Gastroesophageal sphincter (tissue), 4 donors: ENCODE data around the gene SPTLC3. TPM values are rescaled to one million over a fixed set of nuclear protein-coding genes. Genes with fewer than 3 reads are reported as not detected.
"Not testable (repeated sequence)": the region's sequence is repeated elsewhere in the genome, so short reads cannot be mapped to it uniquely, and the experiment has no call there.

Experiments used
- ATAC-seq: fragments of 150-250 bp; one replicate; pipeline ENCODE4 v1.9.1; 2016; ENCODE audit warnings: mild to moderate bottlenecking, moderate library complexity
- H3K27ac ChIP-seq, 4 donors: fragments of 200-600 bp; sonication (generic) in 3 of 4; 1 replicate in 3 of 4; 2 replicates in 1 of 4; pipeline ENCODE4 v1.5.1; 2016 to 2019
- H3K27me3 ChIP-seq: fragments of 200-600 bp; sonication (generic); one replicate; pipeline ENCODE4 v1.5.1; 2019
- H3K36me3 ChIP-seq, 2 donors: fragments of 200-600 bp; sonication (generic); one replicate each; pipeline ENCODE4 v1.5.1; 2019; ENCODE audit warnings: control low read depth in 1 of 2
- H3K4me1 ChIP-seq, 3 donors: fragments of 200-600 bp; sonication (generic); 1 replicate in 2 of 3; 2 replicates in 1 of 3; pipeline ENCODE4 v1.5.1; 2016 to 2019; ENCODE audit warnings: control low read depth in 2 of 3
- H3K4me3 ChIP-seq, 2 donors: fragments of 200-600 bp; sonication (generic); one replicate each; pipeline ENCODE4 v1.5.1; 2019; ENCODE audit warnings: mild to moderate bottlenecking in 1 of 2, moderate library complexity in 1 of 2
- H3K9me3 ChIP-seq, 3 donors: fragments of 200-600 bp; sonication (generic); one replicate each; pipeline ENCODE4 v1.5.1; 2017 to 2019; ENCODE audit warnings: control low read depth in 2 of 3
- CTCF ChIP-seq, 4 experiments: fragments of 200-600 bp in 2 of 4; fragments of 450-650 bp in 2 of 4; sonication (generic) in 1 of 4; IDR thresholded peaks; one replicate each; pipeline ENCODE4 v1.5.1; 2017 to 2019; ENCODE audit warnings: antibody characterized with exemption in 4 of 4, mild to moderate bottlenecking in 2 of 4, moderate library complexity in 2 of 4
- EP300 ChIP-seq: sonication (generic); formaldehyde crosslinking; IDR thresholded peaks from one replicate; pipeline ENCODE4 v1.6.1; 2017; ENCODE audit warnings: antibody characterized with exemption, mild to moderate bottlenecking
- POLR2A ChIP-seq, 2 donors: fragments of 450-650 bp; IDR thresholded peaks; one replicate each; pipeline ENCODE4 v1.6.1; 2017; ENCODE audit warnings: antibody characterized with exemption in 2 of 2, mild to moderate bottlenecking in 2 of 2, moderate library complexity in 1 of 2
- POLR2AphosphoS5 ChIP-seq: sonication (generic); formaldehyde crosslinking; IDR thresholded peaks from one replicate; pipeline ENCODE4 v1.6.1; 2017; ENCODE audit warnings: antibody characterized with exemption
- WGBS, 2 donors: methylation state at CpG; one replicate each; pipeline ENCODE4 v1.1.5; 2018; ENCODE audit warnings: low coverage in 1 of 2; 5-methylcytosine and 5-hydroxymethylcytosine counted together
- total RNA-seq, 4 donors: library from RNA; depleted of rRNA; stranded (reverse); fragments of >200 nt; gene quantifications; one replicate each; pipeline ENCODE4 v1.1.0, GENCODE V29; 2016

Gene SPTLC3
- total RNA-seq, 4 donors from 2014 or later = 2.0 to 14.6 (median 5.3) TPM

DNA sequence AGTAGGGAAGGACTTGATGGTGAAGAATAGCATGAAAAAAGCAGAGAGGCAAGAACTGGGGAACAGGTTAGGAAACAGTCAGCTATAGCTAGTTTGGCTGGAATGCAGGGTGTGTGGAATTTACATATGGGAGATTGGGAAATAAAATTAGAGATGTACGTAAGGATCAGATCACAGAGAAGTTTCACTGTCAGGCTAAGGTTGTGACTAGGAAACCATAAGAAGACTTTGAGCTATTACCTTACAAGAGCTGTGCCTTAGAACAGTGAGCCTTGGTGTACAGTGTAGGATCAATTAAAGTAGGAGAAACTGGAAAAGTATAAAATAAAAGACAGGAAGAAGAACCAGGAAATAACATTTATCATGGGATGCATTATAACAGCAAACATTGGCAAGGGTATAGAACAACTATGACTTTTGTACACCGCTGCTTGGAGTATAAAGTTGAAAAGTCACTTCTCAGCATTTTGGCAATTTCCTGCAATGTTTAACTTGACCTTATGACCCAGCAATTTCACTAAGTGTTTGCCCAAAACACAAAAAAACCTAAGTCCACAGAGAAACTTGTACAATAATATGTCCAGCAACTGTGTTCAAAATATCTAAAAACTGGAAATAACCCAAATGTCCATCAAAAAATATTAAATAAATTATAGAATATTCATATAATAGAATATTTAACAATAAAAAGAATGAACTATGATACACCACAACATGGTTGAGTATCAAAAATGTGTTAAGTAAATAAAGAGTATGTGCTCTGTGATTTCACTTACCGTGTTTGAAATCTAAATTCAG, 31.2 kb upstream of the SPTLC3 start:
- no peak for ATAC-seq

GRCh38 chr20:12978126-12978394, 30.7 kb upstream of the SPTLC3 start:
- WGBS, 2 donors = 91 to 100% methylated on average over 1 of the region's 1 CpG
- no peak for ATAC-seq
- H3K4me3 ChIP-seq = no peak overlapping the region
- H3K4me1 ChIP-seq = no peaks in the 10 kb centered on the region
- H3K9me3 ChIP-seq = no peaks in the 10 kb centered on the region
- H3K36me3 ChIP-seq = no peaks in the 10 kb centered on the region
- TF ChIP-seq CTCF (IDR thresholded peaks at IDR 0.05) = no peak
- TF ChIP-seq EP300 = no peak
- no peak for TF ChIP-seq POLR2AphosphoS5
- TF ChIP-seq POLR2A (IDR thresholded peaks at IDR 0.05) = no peak
- H3K27me3 ChIP-seq = no peaks in the 10 kb centered on the region
- no peak overlapping the region for H3K27ac ChIP-seq

More for the DNA sequence above, 31.2 kb upstream of the SPTLC3 start:
- TF ChIP-seq CTCF (IDR thresholded peaks at IDR 0.05) (no peak), POLR2A (IDR thresholded peaks at IDR 0.05) (no peak)
- Histone ChIP-seq H3K9me3 (no peaks in the 10 kb centered on the region), H3K4me3 (no peak overlapping the region), H3K36me3 (no peaks in the 10 kb centered on the region), H3K27ac (no peak overlapping the region), H3K4me1 (no peaks in the 10 kb centered on the region), H3K27me3 (no peaks in the 10 kb centered on the region)
- 69 to 77% methylated on average over 3 of the region's 3 CpGs for WGBS, 2 donors

DNA sequence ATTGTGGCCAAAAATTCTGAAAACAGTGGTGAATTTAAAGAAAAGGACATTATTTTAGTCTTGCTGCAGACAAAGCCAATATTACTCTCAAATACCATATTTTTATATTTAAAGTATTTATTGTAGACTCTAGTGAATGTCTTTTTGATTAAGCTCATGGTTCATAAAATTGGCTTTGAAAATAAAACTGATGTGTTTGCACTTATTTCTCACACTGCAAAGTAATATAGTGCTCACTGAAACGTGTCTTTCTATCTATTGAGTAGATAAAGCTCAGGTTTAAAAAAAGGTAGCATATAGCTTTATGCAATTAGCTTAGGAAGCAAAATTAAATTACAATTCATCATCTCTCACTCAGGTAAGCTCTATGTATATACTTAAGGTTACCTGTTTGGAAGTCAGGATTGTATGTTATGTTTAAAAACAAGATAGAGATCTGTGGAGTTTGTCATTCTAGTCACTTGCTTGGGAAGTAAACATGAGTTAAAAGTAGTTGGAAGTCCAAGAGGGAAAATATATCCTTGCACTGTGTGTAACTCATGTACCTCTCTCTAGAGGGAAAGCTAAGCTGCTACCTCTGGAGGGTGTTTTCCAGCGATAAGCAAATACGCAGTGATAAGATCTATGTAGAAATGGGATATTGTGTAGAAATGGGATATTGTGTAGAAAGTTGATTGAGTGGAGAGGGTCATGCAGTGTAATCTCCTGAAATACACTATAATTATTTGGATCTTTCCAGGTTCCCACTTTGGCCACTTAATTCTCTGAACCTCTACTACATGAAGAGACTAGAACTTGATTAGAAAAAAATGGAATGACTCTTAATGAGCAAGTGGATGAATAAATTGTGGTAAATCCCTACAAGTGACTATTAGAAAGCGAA, 29.9 kb upstream of the SPTLC3 start:
- WGBS, 2 donors = 77 to 79% methylated on average over 4 of the region's 4 CpGs
- no peak overlapping the region for H3K27ac ChIP-seq

GRCh38 chr20:12979713-12980112, 29.1 kb upstream of the SPTLC3 start:
- H3K4me1 ChIP-seq, H3K27ac ChIP-seq, H3K36me3 ChIP-seq, H3K4me3 ChIP-seq, H3K9me3 ChIP-seq, H3K27me3 ChIP-seq, ATAC-seq: not testable (repeated sequence)
- 88 to 93% methylated on average over 3 of the region's 3 CpGs for WGBS, 2 donors

More for the DNA sequence above, 29.9 kb upstream of the SPTLC3 start:
- Histone ChIP-seq H3K4me3 (no peak overlapping the region), H3K4me1 (no peaks in the 10 kb centered on the region), H3K27me3 (no peaks in the 10 kb centered on the region), H3K36me3 (no peaks in the 10 kb centered on the region), H3K9me3 (no peaks in the 10 kb centered on the region)
- TF ChIP-seq POLR2A (IDR thresholded peaks at IDR 0.05) (no peak), POLR2AphosphoS5 (no peak), EP300 (no peak), CTCF (IDR thresholded peaks at IDR 0.05) (no peak)
- ATAC-seq = no peak

GRCh38 chr20:12982098-12982497, 26.7 kb upstream of the SPTLC3 start:
- H3K4me1 ChIP-seq = no peaks in the 10 kb centered on the region
- WGBS, 2 donors = 89 to 92% methylated on average over 2 of the region's 2 CpGs
- no peaks in the 10 kb centered on the region for H3K27me3 ChIP-seq
- no peak for TF ChIP-seq POLR2AphosphoS5
- no peak for TF ChIP-seq POLR2A (IDR thresholded peaks at IDR 0.05)
- no peak for TF ChIP-seq CTCF (IDR thresholded peaks at IDR 0.05)
- no peak for TF ChIP-seq EP300
- no peaks in the 10 kb centered on the region for H3K9me3 ChIP-seq
- no peak overlapping the region for H3K27ac ChIP-seq
- ATAC-seq = no peak
- no peaks in the 10 kb centered on the region for H3K36me3 ChIP-seq
- no peak overlapping the region for H3K4me3 ChIP-seq
